GM21619 (cell line): Measurements from ENCODE around the gene CAPN5.
A peak's percentile ranks its signal among the peaks of the same experiment; 100 is the strongest.
"Not testable (repeated sequence)": the region's sequence is repeated elsewhere in the genome, so short reads cannot be mapped to it uniquely, and the experiment has no call there.

Experiments used
- ATAC-seq: cut with Tn5 transposase; IDR thresholded peaks from one replicate; pipeline ENCODE4 v1.9.1; 2021; ENCODE audit not compliant: unreplicated experiment

The CAPN5 gene

GRCh38 chr11:77066229-77067042 is at the start of gene CAPN5:
Gene CAPN5, plus strand, starts transcription at chr11:77066971. Its CDS starts 17,916 bp downstream, at chr11:77084887.
- ATAC-seq = peak; percentile 82

GRCh38 chr11:77018396-77018924 is 48.3 kb upstream of the CAPN5 start:
- not testable (repeated sequence) for ATAC-seq

- no peak for ATAC-seq
Observed at GRCh38 chr11:77019976-77020595, 46.7 kb upstream of the CAPN5 start.

GRCh38 chr11:77020734-77021133 is 46.0 kb upstream of the CAPN5 start:
- no peak for ATAC-seq

- ATAC-seq = no peak
Observed at GRCh38 chr11:77024745-77025144, 42.0 kb upstream of the CAPN5 start.

- ATAC-seq = no peak
Observed at GRCh38 chr11:77026221-77026620, 40.5 kb upstream of the CAPN5 start.

- no peak for ATAC-seq
Observed at GRCh38 chr11:77026743-77027142, 40.0 kb upstream of the CAPN5 start.

GRCh38 chr11:77027275-77027674 is 39.5 kb upstream of the CAPN5 start:
- no peak for ATAC-seq

- ATAC-seq = no peak
Observed at GRCh38 chr11:77029829-77030228, 36.9 kb upstream of the CAPN5 start.

- no peak for ATAC-seq
Observed at GRCh38 chr11:77030834-77031414, 35.8 kb upstream of the CAPN5 start.

- no peak for ATAC-seq
Observed at GRCh38 chr11:77031599-77031998, 35.2 kb upstream of the CAPN5 start.

GRCh38 chr11:77035039-77035438 is 31.7 kb upstream of the CAPN5 start:
- ATAC-seq = no peak

GRCh38 chr11:77035580-77035979 is 31.2 kb upstream of the CAPN5 start:
- no peak for ATAC-seq

GRCh38 chr11:77036398-77036797 is 30.4 kb upstream of the CAPN5 start:
- no peak for ATAC-seq

GRCh38 chr11:77037057-77037456 is 29.7 kb upstream of the CAPN5 start:
- no peak for ATAC-seq

GRCh38 chr11:77038029-77038824 is 28.5 kb upstream of the CAPN5 start:
- ATAC-seq = no peak

GRCh38 chr11:77038825-77039326 is 27.9 kb upstream of the CAPN5 start:
- ATAC-seq = no peak

- ATAC-seq = no peak
Observed at GRCh38 chr11:77039491-77040400, 27.0 kb upstream of the CAPN5 start.

- no peak for ATAC-seq
Observed at GRCh38 chr11:77040401-77040777, 26.4 kb upstream of the CAPN5 start.

GRCh38 chr11:77040889-77041288 is 25.9 kb upstream of the CAPN5 start:
- no peak for ATAC-seq
